Posterior vena cava (tissue), 2 donors: ENCODE data around the gene OR1K1. TPM values are rescaled to one million over a fixed set of nuclear protein-coding genes. Genes with fewer than 3 reads are reported as not detected.
"Not testable (repeated sequence)": the region's sequence is repeated elsewhere in the genome, so short reads cannot be mapped to it uniquely, and the experiment has no call there.

Experiments
- DNase-seq: peaks from one replicate; pipeline ENCODE4 v3.0.0-alpha.2; 2020; ENCODE audit warnings: low spot score
- intact Hi-C, 2 donors: fragments of 100-400 bp; cut with DNase I; formaldehyde crosslinking; loops; one replicate each; pipeline versions ENCODE4 v1.14.1 to v1.14.2; 2022 to 2023
- total RNA-seq, 2 donors: library from RNA; stranded (reverse); fragmentation: NEBNext Ultra II Directional; extraction: Animal tissue kit (Norgen Biotek cat#: 25700); gene quantifications; one replicate each; pipeline ENCODE4 v1.2.1, GENCODE V29; 2021
- donor health status: DM: yes; HTN: yes; CAD: no.
- donor health status: DM: yes; HTN: yes; CAD: no.

OR1K1 gene
- total RNA-seq, 2 donors from 2014 or later = not detected

DNA sequence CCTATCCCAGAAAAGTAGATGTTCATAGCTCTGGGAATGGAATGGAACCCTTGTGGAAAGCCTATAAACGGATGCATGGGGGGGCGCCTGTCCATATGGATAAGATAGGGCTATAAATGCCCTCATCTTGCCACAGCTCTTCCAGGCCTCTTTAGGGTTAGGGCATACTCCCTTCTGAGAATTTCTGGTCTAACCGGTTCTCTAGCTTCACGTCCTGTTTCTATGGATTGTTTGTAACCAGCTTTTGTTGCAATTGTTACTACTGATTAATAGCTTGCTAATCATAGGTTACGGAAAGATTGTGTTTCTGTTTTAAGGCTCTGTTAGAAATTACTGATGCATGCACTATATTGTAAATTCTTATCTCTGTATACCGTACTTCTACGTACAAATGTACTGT, 9.3 kb downstream of the OR1K1 start:
- not testable (repeated sequence) for DNase-seq

DNA sequence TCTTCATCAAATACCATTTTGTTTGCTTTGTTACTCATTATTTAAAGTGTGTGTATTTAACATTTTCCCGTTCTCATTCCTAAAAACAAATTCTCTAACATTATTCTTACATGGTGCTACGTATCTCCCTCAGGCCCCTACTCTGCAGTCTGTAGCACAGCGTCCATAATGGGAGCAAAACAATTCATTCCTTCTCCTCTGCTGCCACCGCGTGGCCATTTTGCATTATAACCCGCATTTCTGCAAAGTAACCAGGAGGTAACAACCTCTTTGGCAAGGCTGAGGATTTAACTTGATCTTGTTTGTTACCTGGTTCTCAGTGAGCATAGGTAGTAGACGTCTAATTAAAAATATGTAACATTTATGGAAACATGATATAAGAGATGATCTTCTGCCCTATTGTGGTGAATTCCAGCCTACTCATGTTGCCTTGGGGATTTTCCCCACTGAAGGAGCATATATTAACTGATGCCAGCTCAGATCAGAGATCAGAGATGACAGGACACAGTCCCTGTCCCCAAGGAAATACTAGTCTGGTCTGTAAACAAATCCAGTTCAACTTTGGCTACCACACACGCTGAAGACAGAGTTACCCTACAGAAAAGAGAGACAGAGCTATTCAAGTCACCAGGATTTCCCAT, 10.5 kb downstream of the OR1K1 start:
- intact Hi-C loops = loop anchor here (2.0 to 10.0 kb wide), 3 partner anchors 346 to 686 kb away; no protein-coding TSS in a partner anchor
- DNase-seq = peak; percentile 92

More for the DNA sequence above, 9.3 kb downstream of the OR1K1 start:
- intact Hi-C loops = not testable (repeated sequence)

DNA sequence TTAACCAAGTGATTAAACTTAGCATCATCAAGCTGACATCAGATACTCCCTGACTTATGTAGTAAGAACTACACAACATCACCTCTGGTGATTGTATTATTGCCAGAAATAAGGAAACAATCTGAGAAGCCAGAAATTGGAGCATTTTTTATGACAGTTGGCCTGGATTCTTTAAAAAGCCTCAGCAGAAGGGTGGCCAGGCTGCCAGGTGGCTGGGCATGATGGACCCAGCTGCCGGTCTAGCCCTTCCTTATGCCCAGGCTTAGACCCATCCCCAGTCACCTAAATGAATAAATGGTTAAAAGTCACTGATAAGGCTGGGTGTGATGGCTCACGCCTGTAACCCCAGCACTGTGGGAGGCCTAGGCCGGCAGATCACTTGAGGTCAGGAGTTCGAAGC, 12.8 kb downstream of the OR1K1 start:
- DNase-seq = no peak
- intact Hi-C loops = loop anchor here (10.0 kb wide), 2 partner anchors 348 to 688 kb away; no protein-coding TSS in a partner anchor

DNA sequence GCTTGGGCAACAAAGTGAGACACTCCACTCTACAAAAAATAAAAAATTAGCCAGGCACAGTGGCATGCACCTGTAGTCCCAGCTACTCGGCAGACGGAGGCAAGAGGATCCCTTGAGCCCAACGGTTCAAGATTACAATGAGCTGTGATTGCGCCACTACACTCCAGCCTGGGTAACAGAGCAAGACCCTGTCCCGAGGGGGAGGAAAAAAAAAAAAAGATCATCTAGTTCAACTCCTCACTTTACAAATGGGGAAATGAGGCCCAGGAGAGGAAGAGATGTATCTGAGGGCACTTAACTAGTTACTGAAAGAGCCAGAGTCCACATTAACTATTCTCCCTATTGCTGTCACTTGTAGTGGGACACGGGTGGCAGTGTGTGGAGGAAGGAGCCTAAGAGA, 14.6 kb downstream of the OR1K1 start:
- intact Hi-C loops = loop anchor here (10.0 kb wide), 2 partner anchors 350 to 690 kb away; no protein-coding TSS in a partner anchor
- no peak for DNase-seq

DNA sequence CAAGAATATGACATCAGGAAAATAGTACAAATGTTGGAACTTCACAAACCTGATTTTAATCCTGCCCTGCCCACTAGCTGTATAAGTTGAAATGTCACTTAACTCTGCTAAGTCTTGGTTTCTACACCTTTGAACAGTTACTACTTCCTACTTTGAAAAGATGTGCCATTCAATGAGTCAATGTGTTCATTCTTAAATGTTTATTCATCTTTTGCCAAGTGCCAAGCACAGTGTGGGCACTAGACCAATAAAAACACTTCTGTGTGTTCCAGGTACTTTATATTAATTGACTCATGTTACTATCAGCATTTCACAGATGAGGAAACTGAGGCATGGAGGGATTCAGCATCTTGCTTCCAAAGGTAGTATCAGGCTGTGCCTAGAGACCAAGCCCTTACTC, 15.6 kb downstream of the OR1K1 start:
- intact Hi-C loops = loop anchor here (10.0 kb wide), 2 partner anchors 351 to 691 kb away; no protein-coding TSS in a partner anchor
- DNase-seq = no peak

DNA sequence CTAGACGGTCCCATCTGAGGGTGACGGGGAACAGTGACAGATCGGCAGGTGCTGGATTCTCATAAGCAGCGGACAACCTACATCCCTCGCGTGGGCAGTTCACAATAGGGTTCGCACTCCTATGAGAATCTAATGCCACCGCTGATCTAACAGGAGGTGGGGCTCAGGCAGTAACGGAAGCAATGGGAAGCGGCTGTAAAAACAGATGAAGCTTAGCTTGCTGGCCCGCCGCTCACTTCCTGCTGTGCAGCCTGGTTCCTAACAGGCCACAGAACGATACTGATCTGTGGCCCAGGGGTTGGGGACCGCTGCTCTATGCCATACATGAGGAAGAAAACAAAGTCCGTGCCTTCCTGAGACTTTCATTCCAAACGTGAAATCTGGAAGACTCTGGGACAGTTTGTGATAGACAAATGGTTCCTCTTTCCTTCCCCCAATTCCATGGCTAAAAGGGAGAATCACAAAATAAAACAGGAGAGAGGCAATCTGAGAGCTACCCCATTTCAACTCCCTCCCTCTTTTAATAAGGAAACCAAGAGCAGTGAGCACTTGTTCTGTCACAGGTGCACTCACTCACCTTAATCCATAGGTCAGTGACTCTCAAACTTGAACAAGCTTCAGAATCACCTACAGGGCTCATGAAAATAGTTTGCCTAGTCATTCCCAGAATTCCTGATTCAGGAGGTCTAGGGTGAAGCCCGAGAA, 16.4 kb downstream of the OR1K1 start:
- DNase-seq = no peak
- intact Hi-C loops = loop anchor here (10.0 kb wide), 2 partner anchors 352 to 692 kb away; no protein-coding TSS in a partner anchor

DNA sequence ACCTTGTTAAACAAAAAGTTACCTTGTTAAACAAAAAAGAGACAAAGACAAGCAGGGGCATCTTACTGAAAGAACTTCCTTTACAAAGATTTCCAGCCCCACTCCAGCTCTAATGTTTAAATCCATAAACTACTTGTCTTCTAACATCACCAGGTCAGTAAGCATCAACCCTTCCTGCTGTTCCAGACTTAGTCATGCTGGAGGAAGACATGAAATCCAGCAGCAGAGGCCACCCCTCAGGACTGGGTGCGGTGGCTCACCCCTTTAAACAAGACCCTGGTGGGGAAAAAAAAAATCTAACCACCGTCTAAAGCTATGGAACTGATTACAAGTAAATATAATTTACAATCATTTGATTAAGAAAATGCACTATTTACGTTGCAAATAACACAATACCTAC, 19.4 kb downstream of the OR1K1 start:
- intact Hi-C loops = loop anchor here (10.0 kb wide), 2 partner anchors 355 to 695 kb away; no protein-coding TSS in a partner anchor
- DNase-seq = no peak

DNA sequence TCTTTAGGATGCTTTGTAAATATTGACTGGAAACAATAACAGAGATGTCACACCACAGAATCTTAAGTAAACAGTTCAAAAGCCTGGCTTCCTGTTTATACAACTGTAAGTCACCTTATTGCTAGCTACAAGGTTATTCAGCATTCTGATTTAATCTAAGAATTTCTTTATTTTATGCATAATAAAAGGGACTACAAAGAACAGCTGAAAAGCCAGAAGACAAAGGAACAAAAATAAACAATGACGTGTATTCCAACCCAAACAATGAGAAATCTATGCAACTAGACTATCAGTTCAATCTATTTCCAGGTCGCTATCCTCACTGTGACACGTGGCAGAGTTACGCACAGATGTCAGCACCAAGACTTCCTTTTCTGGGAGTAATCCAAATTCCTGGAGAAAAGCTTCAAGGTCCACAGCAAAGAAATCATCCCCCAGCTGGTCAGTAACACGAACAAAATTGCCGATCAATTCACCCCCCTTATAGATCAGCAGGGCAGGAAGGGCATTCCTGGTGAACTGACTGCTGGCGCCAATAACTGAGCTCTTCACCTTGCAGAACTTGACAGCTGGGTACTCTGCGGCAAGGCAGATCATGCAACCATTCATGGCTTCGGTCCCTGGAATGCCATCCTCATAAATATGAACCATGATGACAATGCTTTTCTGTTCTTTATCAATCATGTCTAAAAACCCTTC, 20.0 kb downstream of the OR1K1 start:
- no peak for DNase-seq

DNA sequence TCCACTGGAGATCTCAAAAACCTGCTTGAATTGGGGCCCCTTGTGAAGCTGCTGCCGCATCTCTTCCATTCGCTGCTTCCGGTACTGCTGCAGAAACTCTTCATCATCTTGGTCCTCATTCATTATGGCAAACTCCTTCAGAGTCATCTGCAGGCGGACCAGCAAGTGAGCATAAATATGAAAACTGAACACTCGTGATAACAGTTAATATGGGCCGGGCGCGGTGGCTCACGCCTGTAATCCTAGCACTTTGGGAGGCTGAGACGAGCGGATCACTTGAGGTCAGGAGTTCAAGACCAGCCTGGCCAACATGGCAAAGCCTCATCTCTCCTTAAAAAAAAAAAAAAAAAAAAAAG, 20.5 kb downstream of the OR1K1 start:
- intact Hi-C loops = no loop called here
- no peak for DNase-seq

More for the DNA sequence above, 20.0 kb downstream of the OR1K1 start:
- intact Hi-C loops = loop anchor here (10.0 kb wide), 2 partner anchors 355 to 695 kb away; no protein-coding TSS in a partner anchor

DNA sequence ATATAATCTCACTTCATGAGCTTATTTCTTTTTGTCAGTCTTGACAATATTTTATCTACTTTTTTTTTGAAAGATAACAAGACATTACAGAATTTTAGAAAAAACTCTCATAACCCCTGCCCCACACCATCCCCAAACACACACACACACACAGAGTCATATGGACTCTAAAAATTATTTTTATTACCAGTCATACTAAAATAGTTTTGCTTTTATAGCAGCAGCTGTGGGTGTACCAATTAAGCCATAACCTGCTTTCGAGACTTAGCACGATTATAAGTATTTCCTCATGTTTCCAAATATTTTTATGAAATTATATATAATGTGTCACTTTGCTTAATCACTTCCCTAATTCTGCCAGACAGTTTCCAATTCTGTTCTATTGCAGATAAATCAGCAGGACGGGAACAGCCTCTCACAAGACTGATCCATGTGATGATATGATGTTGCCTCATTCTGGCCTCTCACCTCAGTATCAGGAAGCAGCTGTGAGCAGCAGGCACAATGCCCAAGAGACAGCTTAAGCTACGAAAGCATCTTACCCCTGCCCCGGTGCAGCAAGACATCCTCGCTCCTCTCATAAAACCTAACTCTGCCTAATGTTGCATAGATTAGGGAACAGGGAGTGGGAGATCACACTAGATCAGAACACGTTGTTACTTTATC, 21.5 kb downstream of the OR1K1 start:
- intact Hi-C loops = no loop called here
- no peak for DNase-seq

DNA sequence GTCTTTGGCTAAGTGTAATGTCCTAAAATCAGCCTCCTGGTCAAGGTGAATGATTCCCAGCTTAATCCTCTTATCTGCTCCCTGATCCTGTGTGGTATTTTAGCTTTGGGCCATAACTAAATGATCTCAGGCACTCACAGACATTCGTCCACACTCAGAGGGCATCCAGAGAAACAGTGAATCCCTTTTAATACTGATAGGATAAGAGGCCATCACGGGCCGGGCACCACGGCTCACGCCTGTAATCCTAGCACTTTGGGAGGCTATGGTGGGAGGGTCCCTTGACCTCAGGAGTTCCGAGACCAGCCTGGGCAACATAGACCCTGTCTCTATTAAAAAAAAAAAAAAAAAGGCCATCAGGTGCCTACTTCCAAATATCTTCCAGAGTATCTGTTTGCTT, 22.1 kb downstream of the OR1K1 start:
- DNase-seq = no peak
- intact Hi-C loops = no loop called here

DNA sequence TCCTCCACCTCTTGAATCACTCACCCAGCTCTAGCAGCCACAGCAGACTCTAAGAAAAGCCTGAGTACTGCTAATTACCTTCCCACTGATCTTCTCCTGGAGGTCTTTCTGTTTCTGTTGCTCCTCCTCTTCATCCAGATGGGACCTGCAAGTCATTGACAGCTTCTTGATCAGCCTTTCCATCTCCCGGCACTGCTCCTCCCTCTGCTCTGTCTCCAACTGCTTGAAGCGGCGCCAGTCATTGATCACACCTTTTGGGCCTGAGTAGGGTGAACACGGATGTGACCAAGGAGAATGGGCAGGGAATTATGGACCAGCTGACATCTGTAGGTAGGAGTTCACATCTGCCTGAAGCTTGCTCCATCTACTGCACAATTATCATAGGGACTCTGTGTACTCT, 23.0 kb downstream of the OR1K1 start:
- DNase-seq = no peak
- intact Hi-C loops = no loop called here

DNA sequence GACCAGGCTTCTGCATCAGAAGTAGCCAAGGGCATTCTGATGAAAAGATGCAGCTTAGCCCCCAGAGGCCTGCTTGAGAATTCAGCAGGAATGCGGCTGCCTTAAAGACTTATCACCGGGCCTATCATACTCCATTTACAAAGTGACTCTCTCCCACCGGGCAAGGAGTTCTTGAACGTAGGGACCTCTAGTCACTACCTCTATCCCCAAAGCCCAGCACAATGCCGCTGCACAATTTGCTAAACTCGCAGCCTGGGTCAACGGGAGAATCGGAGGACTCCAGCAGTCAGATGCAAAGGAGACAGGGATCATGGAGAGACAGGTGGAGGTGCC, 27.8 kb downstream of the OR1K1 start:
- intact Hi-C loops = no loop called here
- DNase-seq = no peak

DNA sequence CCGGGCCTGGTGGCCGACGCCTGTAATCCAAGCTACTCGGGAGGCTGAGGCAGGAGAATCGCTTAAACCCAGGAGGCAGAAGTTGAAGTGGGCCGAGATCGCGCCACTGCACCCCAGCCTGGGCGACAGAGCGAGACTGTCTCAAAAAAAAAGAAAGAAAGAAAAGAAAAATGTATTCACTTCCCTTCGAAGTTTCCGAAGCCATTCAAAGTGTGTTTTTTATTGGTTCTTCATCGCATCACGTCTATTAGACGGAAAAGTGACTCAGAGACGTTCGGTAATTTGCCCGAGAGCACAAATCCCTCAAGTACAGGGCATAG, 29.0 kb downstream of the OR1K1 start:
- intact Hi-C loops, DNase-seq: not testable (repeated sequence)

DNA sequence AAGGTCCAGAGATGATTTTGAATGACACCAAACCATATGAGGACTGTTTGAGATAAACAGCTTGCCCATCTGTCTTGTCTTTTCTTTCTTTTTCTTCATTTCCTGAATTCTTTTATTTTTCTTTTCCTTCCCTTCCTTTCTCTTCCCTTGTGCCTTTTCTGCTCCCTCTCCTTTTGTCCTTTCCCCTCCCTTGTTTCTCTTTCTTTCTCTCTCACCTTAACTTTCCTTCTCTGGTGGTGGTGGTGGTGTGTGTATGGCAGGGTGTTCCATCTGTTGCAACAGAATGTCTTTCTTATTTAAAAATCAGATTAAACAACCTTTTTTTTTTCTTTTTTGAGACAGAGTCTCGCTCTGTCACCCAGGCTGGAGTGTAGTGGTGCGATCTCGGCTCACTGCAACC, 32.3 kb downstream of the OR1K1 start:
- intact Hi-C loops = no loop called here

DNA sequence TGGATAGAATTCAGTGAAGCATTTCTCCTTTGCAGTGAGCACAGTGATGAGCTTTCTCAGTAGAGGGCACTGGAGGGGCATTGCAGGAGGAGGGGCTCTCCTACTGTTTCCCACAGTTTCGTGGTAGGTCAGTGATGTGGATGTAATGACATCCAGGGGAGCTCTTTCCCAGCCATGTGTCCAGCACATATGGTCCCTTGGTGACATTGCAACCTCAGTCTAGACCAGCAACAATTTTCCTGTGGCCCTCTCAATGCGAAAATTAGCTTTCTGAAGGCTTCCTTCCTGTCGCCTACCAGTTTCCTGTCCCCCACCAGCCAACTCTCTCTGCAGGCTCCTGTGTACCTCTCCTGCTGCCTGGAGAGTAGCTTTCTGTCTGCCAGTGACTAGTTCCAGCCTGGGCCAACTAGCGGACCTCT, 35.4 kb downstream of the OR1K1 start:
- no peak for DNase-seq

More for the DNA sequence above, 32.3 kb downstream of the OR1K1 start:
- no peak for DNase-seq

DNA sequence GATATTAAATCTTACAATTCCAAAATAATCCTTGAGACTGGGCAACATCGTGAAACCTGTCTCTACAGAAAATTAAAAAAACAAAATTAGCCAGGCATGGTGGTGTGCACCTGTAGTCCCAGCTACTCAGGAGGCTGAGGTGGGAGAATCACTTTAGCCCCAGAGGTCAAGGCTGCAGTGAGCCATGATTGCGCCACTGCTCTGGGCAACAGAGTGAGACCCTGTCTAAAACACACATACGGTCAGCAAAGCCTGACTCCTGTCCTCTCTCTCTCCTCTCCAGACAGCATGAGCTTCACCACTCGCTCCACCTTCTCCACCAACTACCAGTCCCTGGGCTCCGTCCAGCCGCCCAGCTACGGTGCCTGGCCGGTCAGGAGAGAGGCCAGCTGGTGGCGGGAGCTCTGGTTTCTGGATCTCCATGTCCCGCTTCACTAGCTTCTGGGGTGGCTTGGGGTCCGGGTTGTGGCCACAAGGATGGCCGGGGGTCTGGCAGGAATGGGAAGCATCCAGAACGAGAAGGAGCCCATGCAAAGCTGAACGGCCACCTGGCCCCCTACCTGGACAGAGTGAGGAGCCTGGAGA, 37.4 kb downstream of the OR1K1 start:
- DNase-seq = no peak
- intact Hi-C loops = no loop called here

More for the DNA sequence above, 35.4 kb downstream of the OR1K1 start:
- intact Hi-C loops = no loop called here

DNA sequence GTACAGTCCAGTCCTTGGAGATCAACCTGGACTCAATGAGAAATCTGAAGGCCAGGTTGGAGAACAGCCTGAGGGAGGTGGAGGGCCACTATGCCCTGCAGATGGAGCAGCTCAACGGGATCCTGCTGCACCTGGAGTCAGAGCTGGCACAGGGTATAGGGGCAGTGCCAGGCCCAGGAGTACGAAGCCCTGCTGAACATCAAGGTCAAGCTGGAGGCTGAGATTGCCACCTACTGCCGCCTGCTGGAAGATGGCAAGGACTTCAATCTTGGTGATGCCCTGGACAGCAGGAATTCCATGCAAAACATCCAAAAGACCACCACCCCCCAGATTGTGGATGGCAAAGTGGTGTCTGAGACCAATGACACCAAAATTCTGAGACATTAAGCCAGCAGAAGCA, 38.5 kb downstream of the OR1K1 start:
- DNase-seq, intact Hi-C loops: not testable (repeated sequence)

DNA sequence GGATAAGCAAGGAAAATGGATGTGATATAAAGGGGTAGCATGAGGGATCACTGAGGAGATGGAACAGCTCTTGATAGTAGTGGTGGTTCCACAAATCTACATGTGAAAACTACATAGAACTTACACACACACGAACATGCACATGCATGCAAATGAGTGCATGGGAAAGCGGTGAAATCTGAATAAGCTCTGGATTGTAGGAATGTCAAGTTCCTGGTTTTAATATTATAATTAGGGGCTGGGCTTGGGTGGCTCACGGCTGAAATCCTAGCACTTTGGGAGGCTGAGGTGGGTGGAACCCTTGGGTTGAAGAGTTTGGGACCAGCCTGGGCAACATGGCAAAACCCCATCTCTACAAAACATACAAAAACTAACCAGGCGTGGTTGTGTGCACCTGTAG, 41.6 kb downstream of the OR1K1 start:
- intact Hi-C loops = no loop called here
- no peak for DNase-seq
